Loucy (cell line): Measurements from ENCODE around the gene C11orf52.
"Not testable (repeated sequence)": the region's sequence is repeated elsewhere in the genome, so short reads cannot be mapped to it uniquely, and the experiment has no call there.

Source experiments
- H2AFZ ChIP-seq: fragments of 200-600 bp; sonication (generic); 2 replicates; pipeline ENCODE4 v1.6.0; 2016; ENCODE audit warnings: antibody characterized with exemption, mild to moderate bottlenecking, low read length, moderate library complexity
- H3F3A ChIP-seq: fragments of 200-600 bp; 2 replicates; pipeline ENCODE4 v1.6.0; 2016; ENCODE audit warnings: antibody characterized with exemption, low read depth, mild to moderate bottlenecking
- H3K27me3 ChIP-seq: fragments of 200-600 bp; sonication (generic); 2 replicates; pipeline ENCODE4 v1.6.1; 2014; ENCODE audit warnings: low read length, mild to moderate bottlenecking; ENCODE audit not compliant: insufficient read depth, poor library complexity, severe bottlenecking
- H3K36me3 ChIP-seq: fragments of 200-600 bp; sonication (generic); 2 replicates; pipeline ENCODE4 v1.6.1; 2016; ENCODE audit warnings: low read length; ENCODE audit not compliant: insufficient read depth
- H3K4me1 ChIP-seq: fragments of 200-600 bp; sonication (generic); 2 replicates; pipeline ENCODE4 v1.5.1; 2014; ENCODE audit warnings: low read length, mild to moderate bottlenecking; ENCODE audit not compliant: insufficient read depth, poor library complexity, severe bottlenecking
- H3K4me2 ChIP-seq: fragments of 200-600 bp; sonication (generic); 2 replicates; pipeline ENCODE4 v1.6.0; 2014; ENCODE audit warnings: antibody characterized with exemption, low read length, low read depth, mild to moderate bottlenecking; ENCODE audit not compliant: poor library complexity, severe bottlenecking
- H3K4me3 ChIP-seq: fragments of 200-600 bp; sonication (generic); 2 replicates; pipeline ENCODE4 v1.5.1; 2014; ENCODE audit warnings: low read length, mild to moderate bottlenecking, mixed read lengths; ENCODE audit not compliant: poor library complexity, severe bottlenecking
- H3K79me2 ChIP-seq: fragments of 200-600 bp; sonication (generic); 2 replicates; pipeline ENCODE4 v1.6.1; 2014; ENCODE audit warnings: low read length; ENCODE audit not compliant: insufficient read depth
- H3K9ac ChIP-seq: fragments of 200-600 bp; sonication (generic); 2 replicates; pipeline ENCODE4 v1.6.0; 2014; ENCODE audit warnings: mild to moderate bottlenecking, low read depth, low read length, moderate library complexity; ENCODE audit not compliant: poor library complexity, severe bottlenecking
- H3K9me2 ChIP-seq: fragments of 200-600 bp; sonication (generic); replicated peaks from 2 replicates; pipeline ENCODE4 v1.6.1; 2016; ENCODE audit warnings: low read depth, low read length, mixed read lengths
- H3K9me3 ChIP-seq: fragments of 200-600 bp; sonication (generic); 2 replicates; pipeline ENCODE4 v1.6.1; 2014; ENCODE audit warnings: mild to moderate bottlenecking, antibody characterized with exemption, low read length, low read depth; ENCODE audit not compliant: insufficient read depth
- H4K20me1 ChIP-seq: fragments of 200-600 bp; sonication (generic); 2 replicates; pipeline ENCODE4 v1.6.0; 2014; ENCODE audit warnings: antibody characterized with exemption, low read length, mild to moderate bottlenecking; ENCODE audit not compliant: insufficient read depth, poor library complexity, severe bottlenecking
- CTCF ChIP-seq: fragments of 200-600 bp; sonication (generic); conservative IDR thresholded peaks from 2 replicates; pipeline ENCODE4 v1.5.1; 2014; ENCODE audit warnings: mild to moderate bottlenecking, antibody characterized with exemption, low read length
- EZH2phosphoT487 ChIP-seq: fragments of 200-600 bp; IDR thresholded peaks from 2 replicates; pipeline ENCODE4 v1.6.1; 2018; ENCODE audit warnings: antibody characterized with exemption, mild to moderate bottlenecking, moderate library complexity, borderline replicate concordance

C11orf52 gene

GRCh38 chr11:111878849-111879636, 39.7 kb upstream of the C11orf52 start, which contains the start of the genes CFAP68 and FDXACB1:
CFAP68 (plus strand) TSS chr11:111879541; CDS start chr11:111879561, 20 bp downstream.
FDXACB1 (minus strand) TSS chr11:111879165; CDS start chr11:111879132, 33 bp downstream.
- H3K4me2 ChIP-seq, result peak within 1 kb of the TSS; percentile 77
- no peaks in the 10 kb centered on the region for H3K4me1 ChIP-seq
- H3K36me3 ChIP-seq, result no peaks in the 10 kb centered on the region
- no peaks in the 10 kb centered on the region for H3K27me3 ChIP-seq
- no peaks in the 10 kb centered on the region for H3K9me2 ChIP-seq
- no peaks in the 10 kb centered on the region for H3K9me3 ChIP-seq
- H3F3A ChIP-seq, result no peaks in the 10 kb centered on the region
- no peaks in the 10 kb centered on the region for H3K79me2 ChIP-seq
- peak within 1 kb of the TSS; percentile 88 for H2AFZ ChIP-seq
- peak within 1 kb of the TSS; percentile 76 for H3K4me3 ChIP-seq
- peak within 1 kb of the TSS; percentile 69 for H3K9ac ChIP-seq
- H4K20me1 ChIP-seq, result no peaks in the 10 kb centered on the region
- TF ChIP-seq CTCF (peak; percentile 69), EZH2phosphoT487 (no peak)

- Histone ChIP-seq H3K9me2 (no peaks in the 10 kb centered on the region), H3K4me3 (peak overlapping the region; percentile 76), H3K27me3 (no peaks in the 10 kb centered on the region), H2AFZ (peak overlapping the region; percentile 84), H3K9me3 (no peaks in the 10 kb centered on the region), H3K4me1 (no peaks in the 10 kb centered on the region), H4K20me1 (no peaks in the 10 kb centered on the region), H3F3A (no peaks in the 10 kb centered on the region), H3K9ac (peak overlapping the region; percentile 69), H3K36me3 (no peaks in the 10 kb centered on the region), H3K4me2 (peak overlapping the region; percentile 77), H3K79me2 (no peaks in the 10 kb centered on the region)
- TF ChIP-seq EZH2phosphoT487, result no peak
- no peak for TF ChIP-seq CTCF
Observed at GRCh38 chr11:111879637-111879960, 39.1 kb upstream of the C11orf52 start.

GRCh38 chr11:111882202-111882601, 36.5 kb upstream of the C11orf52 start:
- H3K4me3 ChIP-seq, result no peak overlapping the region
- H3K79me2 ChIP-seq, result no peaks in the 10 kb centered on the region
- H3K9me2 ChIP-seq, result no peaks in the 10 kb centered on the region
- no peak overlapping the region for H2AFZ ChIP-seq
- H4K20me1 ChIP-seq, result no peaks in the 10 kb centered on the region
- no peaks in the 10 kb centered on the region for H3K9me3 ChIP-seq
- no peak overlapping the region for H3K4me2 ChIP-seq
- H3K27me3 ChIP-seq, result no peaks in the 10 kb centered on the region
- TF ChIP-seq EZH2phosphoT487, result no peak
- TF ChIP-seq CTCF, result no peak
- no peaks in the 10 kb centered on the region for H3K36me3 ChIP-seq
- H3F3A ChIP-seq, result no peaks in the 10 kb centered on the region
- no peaks in the 10 kb centered on the region for H3K4me1 ChIP-seq
- H3K9ac ChIP-seq, result no peak overlapping the region

GRCh38 chr11:111885053-111885452, 33.7 kb upstream of the C11orf52 start:
- H3K9me2 ChIP-seq, H3K36me3 ChIP-seq, H3K9ac ChIP-seq, H3K79me2 ChIP-seq, H2AFZ ChIP-seq, H3K4me2 ChIP-seq, H3K4me3 ChIP-seq, H3K9me3 ChIP-seq, H4K20me1 ChIP-seq, H3K4me1 ChIP-seq, H3F3A ChIP-seq, H3K27me3 ChIP-seq: not testable (repeated sequence)
